Superior temporal gyrus (tissue), 1 donor: ENCODE results near the gene SLC52A3.

Source experiments
- DNase-seq: peaks from one replicate; pipeline ENCODE4 v3.0.0-alpha.2; 2016; ENCODE audit errors: extremely low spot score

SLC52A3 gene

DNA sequence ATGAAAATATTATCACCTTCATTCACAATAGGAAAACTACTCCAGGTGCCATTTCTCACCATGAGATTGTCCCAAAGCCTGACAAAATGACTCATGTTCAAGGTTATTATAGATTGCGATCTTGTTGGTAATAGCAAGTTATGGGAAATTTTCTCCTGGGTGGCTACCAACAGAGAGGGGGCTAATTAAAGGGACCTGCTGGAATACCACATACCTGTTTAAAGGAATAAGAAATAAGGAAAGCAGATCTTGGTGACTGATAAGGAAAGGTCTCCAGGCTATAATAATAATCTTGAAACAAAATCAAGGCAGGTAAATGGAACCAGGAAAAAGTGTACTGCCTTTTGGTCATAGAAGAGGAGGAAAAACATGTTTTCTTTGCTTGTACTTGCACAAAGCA, 1.4 kb downstream of the SLC52A3 start:
- no peak for DNase-seq

DNA sequence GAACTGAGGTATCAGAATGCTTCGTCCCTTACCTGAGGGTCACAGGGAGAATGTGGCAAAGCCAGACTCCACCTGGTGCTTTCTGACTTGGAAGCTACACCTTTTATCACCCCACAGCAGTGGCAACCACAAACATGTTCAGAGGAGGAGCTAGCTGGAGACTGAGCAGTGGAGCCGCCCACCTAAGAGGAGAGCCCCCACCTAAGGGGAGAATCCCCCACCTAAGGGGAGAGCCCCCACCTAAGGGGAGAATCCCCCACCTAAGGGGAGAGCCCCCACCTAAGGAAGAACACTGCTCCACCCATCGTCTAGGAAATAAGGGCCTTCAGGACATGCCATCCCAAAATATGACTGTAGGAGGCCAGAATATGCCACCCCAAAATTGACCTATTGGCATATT, 4.0 kb downstream of the SLC52A3 start:
- no peak for DNase-seq

DNA sequence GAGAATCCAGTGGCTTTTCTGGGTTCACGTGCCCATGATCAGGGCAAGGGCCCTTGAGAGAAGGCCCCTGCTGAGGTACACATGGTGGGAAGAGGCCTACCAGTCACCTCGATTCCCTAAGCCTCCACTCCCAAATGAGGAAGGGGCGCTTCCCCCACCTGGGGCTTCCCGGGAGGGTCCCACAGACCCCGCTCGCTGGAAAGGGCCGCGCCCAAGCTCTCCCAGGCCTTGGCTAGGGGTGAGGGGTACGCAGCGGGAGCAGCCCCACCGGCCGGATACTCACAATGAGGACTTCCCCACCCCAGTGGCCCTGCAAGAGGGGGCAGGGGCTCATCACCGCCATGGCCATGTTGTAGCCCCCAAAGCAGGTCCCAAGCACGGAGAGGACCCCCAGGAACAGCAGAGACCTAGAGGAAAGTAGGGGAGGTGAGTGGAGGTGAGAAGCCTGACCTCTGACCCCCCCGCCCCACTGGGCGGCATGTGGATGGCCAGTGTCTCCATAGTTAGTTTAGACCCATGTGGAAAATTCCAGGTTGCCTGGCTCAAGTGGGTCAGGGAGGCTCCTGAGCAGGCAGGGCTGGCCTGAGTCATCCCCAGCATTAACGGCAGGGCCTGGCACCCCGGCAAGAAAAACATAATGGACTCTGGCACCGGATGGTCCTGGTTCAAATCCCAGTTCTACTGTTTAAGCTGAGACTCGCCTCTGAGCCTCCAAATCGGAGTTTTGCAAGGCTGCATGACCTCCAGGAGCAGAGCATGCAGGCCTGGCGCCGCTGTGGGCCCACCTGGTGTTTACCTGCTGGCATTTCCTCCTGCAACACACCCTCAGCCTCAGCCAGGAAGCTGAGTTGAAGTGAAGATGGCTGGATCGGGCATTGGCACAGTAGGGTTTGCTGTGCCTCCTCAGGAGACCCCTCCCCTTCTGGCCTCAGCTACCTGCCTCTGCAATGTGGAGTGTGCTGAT, 6.6 kb downstream of the SLC52A3 start:
- DNase-seq, result no peak

DNA sequence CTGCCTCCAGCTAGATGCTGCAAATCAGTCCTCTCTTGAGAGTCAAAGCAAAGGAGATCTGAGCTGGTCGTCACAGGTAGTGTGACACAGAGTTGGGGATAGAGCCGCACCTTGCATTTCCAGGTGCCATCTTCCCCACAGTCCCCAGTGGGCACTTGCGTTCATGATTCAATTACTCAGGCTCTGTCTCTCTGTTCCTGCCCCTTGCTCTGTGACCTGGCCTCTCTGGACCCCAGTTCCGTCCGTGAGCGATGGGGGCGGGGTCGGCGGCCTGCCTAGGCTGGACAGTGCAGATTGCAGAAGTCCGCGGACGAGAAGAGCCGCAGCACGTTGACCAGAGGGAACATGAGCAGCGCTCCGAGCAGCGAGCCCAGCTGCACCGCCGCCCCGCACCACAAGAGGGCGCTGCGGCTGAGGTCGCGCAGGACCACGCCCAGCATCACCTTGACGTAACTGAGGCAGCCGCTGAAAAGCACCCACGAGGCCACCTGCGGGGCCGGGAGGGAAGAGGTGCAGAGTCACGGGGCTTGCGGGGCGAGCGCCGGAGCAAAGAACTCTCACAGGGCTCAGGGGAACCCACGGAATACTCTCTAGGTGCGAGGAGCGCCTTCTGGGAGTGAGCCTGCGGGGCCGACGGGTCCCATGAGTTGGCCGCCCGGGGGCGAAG, 7.4 kb downstream of the SLC52A3 start:
- no peak for DNase-seq

DNA sequence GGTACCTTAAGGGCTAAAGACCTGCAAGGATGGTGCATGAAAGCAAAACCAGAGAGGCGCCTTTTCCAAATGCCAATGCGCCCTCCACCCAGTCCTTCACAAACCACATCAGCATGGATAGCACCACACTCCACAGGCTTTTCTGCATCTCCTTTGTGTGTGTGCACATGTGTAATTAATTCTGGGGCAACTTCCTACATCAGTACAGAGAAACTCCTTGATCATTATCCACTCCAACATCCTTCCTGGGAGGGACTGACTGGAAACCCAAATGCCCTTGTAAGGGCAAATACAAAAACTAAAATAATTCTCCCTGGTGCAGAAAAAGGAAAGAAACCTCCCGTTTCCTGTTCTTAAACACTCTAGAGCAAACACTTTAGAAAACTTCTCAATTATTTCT, 10.8 kb downstream of the SLC52A3 start:
- DNase-seq, result no peak

DNA sequence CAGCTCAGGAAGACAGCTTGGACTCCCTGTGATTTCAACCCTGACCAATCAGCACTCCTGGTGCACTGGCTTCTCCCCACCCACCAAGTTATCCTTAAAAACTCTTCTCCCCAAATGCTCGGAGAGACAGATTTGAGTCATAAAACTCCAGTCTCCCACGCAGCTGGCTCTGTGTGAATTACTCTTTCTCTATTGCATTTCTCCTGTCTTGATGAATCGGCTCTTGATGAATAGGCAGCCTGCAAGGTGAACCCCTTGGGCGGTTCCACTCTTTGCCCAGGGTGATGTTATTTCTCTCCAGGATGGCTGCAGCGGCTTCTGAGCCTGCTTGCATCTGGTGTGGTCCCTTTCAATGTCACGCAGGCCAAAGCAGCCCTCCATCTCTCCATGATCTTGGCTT, 12.4 kb downstream of the SLC52A3 start:
- peak; percentile 64 for DNase-seq

DNA sequence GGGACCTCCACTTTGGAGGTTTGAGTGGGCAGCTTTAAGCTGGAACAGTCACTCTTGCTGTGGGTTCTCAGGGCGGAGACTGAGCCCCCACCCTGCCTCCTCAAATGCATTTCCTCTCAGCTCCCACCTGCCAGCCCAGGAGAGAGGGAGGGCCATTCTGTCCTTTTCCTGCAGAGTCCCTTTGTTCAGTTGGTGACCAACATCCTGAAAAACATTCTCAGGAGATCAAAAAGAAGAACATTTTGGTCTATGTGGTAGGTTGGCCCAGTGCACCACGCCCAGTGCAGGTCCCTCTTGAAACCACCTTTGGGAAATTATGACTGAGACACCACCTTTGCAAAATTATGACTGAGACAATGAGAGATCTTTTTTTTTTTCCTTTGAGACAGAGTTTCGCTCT, 13.4 kb downstream of the SLC52A3 start:
- DNase-seq, result no peak

DNA sequence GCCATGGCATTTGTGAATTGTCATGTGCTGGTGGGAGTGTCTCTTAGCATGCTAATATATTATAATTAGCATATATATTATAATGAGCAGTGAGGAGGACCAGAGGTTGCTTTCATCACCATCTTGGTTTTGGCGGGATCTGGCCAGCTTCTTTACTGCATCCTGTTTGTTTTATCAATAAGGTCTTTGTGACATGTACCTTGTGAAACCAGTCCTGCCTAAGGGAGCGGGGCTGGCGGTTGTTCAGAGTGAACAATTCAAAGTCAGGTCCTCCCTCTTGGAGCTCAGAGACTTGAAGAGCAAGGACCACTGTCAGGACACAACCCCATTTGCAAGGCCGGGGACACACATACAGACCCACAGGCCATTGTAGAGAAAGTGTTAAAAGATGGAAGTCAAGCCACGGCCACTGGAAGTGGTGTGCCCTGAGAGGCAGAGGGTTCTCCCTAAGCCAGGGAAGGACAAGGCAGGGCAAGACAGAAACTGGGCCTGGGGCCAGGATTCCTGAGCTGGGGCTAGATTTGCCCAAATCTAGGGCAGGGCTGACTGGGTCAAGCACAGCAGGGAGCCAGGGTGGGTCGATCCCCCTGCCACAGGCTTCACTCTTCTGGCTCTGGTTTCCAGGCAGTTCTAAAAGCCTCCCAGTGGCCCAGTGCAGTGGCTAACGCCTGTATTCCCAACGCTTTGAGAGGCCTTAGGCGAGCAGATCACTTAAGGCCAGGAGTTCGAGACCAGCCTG, 14.2 kb downstream of the SLC52A3 start:
- DNase-seq, result no peak

DNA sequence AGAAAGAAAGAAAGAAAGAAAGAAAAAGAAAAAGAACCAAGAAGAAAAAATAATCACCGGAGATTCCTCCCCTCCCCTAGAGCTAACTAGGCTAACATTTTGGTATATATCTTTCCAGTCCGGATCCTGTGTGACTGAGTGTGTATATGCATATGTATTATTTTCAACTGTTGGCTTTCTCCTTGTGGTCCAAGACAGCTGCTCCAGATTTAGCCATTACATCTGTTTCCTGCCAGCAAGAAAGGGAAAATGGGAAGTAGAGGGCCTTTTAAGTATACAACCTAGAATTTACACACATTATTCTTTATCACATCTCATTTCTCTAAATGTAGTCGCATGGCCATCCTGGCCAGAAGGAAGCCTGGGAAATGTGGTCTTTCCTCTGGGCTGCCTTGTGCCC, 15.2 kb downstream of the SLC52A3 start:
- DNase-seq, result peak; percentile 20

DNA sequence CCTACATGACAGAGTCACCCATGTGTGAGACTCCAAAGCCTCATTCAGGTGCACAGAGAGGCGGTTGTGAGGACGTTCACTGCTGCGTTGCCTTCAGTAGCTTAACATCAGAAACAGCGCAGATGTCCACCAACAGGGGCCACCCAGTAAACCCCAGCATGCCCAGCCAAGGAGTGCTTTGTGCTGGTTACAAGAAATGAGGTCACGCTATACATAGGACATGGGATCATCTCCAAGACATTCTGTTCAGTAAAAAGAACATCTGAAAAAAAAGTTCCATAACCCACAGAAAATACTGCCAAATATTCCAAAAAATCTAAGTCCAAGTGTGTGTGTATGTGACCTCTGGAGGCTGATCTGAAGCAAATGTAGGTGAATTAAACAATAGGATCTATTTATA, 16.0 kb downstream of the SLC52A3 start:
- peak; percentile 29 for DNase-seq

DNA sequence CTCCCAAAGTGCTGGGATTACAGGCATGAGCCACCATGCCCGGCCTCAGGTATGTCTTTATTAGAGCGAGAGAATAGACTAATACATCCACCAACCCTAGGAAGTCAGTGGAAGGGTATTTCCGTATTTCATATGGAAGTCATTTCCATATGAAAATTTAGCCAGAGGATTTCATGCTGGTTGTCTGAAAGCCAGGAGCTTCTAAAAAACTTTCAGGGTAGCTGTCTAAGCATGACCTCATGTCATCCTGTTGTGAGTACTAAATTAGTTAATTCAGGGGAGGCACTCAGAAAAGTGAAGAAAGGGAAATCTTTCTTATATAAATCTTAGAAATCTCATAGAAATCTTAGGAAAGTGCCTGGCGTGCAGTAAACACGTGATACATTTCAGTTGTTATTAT, 16.5 kb downstream of the SLC52A3 start:
- no peak for DNase-seq

DNA sequence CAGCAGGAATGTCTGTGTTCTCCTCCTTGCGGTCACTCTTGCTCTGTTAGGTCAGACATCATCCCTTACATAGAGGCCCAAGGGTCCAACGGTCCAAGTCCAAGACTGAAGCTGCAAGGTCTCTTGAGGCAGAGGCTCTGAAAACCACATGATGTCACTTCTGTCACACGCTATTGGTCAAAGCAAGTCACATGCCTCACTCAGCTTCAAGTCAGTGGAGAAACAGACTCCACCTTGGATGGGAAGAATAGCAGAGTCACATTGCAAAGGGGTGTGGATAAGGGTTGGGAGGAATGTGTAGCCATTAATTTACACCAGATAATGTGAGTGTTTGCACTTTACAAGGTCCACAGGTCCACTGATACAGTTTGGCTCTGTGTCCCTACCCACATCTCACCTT, 17.5 kb downstream of the SLC52A3 start:
- no peak for DNase-seq

DNA sequence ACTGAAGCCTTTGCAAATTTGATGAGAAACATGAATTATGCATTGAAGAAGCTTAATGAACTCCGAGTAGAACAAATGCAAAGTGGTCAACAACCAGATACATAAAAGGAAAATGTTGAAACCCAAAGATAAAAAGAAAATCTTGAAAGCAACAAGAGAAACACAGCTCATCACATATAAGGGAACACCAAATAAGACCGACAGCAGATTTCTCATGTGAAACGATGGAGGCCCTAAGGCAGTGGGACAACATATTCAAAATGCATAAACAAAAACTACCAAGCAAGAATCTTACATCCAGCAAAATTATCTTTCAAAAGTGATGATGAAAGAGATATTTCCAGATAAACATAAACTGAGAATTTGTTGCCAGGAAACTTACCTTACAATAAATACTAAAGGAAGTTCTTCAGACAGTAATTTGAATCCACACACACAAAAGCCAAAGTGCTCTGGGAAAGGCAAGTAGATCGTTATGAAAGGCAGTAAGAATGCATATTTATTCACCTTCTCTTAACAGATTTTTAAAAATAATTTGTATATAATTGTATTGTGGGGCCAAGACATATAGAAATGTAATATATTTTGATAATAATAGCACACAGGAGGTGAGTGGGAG, 22.5 kb downstream of the SLC52A3 start:
- DNase-seq, result no peak

DNA sequence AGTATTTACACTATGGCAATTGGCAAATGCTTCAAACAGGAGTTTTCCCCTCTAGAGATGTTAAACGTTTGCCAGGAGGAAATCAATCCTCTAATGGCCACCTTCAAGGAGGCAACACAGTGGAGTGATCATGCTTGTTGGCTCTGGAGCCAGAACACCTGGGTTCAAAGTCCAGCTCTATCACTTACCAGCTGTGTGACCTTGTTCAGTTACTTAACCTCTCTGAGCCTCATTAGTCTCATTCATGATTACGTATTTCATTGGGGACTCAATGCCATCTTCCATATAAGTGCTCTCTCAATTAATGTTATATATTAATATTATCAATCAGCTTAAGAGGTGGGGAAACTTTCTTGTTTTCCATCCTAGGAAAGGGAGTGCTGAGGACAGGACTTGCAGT, 26.1 kb downstream of the SLC52A3 start:
- no peak for DNase-seq

DNA sequence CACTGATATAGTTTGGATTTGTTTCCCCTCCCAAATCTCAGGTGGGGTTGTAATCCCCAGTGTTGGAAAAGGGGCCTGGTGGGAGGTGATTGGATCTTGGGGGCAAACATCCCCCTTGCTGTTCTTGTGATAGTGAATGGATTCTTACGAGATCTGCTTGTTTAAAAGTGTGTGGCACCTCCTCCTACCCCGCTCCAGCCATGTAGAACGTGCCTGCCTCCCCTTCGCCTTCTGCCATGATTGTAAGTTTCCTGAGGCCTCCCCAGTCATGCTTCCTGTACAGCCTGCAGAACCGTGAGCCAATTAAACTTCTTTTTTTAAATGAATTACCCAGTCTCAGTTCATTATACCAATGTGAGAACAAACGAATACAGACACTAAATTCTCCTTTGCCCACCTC, 26.7 kb downstream of the SLC52A3 start:
- DNase-seq, result no peak

DNA sequence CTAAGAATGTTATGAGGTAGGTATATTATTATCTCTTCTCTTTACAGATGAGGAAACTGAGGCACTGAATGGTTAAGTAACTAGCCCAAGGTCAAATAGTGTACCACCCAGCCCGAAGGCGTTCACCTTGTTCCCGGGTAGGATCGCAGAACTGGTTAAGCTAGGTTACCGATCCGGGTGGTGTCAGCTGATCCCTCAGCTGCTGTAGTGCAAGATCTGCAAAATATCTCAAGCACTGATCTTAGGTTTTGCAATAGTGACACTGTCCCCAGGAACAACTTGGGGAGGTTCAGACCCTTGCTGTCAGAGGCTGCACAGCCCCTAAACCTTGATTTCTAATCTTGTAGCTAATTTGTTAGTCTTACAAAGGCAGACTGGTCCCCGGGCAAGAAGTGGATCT, 28.1 kb downstream of the SLC52A3 start:
- DNase-seq, result no peak

DNA sequence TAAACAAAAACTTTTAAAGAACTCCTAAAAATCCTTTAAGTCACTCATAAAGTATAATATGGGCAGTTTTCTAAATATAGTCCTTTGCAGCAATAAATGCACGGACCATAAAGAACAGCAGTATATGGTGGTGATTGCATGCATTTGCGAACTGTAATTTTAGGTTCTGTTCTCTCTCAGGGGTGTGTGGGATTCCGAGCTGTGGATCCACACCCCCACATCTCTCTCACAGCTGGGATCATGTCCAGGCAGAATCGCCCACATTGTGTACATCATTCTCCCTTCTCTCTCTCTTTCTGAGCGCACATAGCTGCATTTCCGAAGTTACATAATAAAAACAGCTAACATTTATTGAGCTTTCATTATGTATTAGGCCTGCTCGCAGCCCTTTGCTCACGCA, 28.6 kb downstream of the SLC52A3 start:
- DNase-seq, result peak; percentile 58

DNA sequence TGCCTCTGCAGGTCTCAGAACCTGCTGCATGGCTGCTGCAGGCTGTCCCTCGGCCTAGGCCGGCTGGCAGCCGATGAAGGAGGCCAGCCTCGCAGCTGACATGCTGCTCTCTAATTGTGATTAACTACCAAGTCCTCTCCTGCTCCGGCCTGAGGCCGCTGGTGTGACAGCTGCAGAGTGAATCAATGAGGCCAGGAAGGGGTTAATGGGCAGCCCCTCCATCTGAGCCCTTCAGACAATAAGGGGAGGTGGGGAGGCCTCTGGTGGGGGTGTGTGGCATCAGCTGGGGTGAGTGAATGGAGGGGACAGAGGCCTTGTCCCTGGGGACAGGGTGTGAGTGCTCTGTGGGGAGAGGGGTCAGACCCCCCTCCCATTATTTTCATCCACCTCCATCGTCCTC, 34.4 kb downstream of the SLC52A3 start:
- DNase-seq, result no peak

DNA sequence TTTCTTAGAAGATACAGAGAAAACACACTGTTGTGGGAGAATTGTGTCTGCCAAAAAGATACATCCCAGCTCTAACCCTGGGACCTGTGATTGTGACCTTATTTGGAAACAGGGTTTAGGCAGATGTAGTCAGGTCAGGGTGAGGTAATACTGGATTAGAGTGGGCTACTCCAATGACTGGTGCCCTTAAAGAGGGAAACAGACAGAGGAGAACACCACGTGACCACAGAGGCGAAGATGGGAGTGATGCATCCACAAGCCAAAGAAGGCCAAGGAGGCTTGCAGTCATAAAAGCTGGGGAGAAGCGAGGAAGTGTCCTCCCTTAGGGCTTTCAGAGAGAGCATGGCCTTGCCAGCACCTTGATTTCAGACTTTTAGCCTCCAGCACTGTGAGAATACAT, 35.6 kb downstream of the SLC52A3 start:
- DNase-seq, result no peak

DNA sequence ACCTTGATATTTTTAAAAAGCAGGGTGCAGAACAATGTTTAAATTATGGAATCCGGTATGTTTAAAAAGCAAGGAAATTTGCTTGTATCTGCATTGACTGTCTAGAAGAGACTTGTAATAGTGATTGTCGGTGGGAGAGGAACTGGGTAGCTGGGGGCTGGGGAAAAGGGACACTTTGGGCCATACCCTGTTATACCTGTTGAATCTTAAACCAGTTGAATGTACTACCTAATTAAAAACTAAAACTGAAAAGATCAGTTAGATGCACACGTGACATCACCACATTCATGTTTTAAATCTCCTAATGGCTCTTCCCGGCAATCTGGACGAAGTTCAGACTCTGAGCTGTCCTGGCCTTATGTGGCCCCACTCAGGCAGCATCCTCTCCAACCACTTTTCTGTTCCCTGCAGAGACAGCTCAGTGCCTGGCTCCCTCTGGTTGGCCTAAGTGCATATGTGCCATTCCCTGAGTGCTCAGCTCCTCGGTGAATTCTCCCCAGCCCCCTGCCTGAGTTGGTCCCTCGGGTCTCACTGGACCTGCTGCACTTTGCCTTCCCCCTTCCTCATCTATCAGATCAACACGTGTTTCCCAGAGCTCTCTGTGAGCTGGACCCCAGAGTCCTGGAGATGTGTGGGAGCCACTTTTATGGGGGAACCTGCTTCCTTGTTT, 36.3 kb downstream of the SLC52A3 start:
- DNase-seq, result no peak

DNA sequence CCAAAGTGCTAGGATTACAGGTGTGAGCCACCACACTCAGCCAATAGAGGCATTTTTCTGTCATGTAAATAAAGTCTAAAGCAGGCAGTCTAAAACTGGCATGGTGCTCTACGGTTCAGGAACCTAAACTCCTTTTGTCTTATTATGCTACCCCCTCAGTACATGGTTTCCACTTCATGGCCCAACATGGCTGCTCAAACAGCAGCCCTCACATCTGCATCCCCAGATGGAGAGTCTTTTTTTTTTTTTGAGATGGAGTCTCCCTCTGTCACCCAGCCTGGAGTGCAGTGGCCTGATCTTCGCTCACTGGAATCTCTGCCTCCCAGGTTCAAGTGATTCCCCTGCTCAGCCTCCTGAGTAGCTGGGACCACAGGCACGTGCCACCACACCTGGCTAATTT, 38.3 kb downstream of the SLC52A3 start:
- no peak for DNase-seq
